GM12878 (cell line): Measurements from ENCODE around the gene NPHP1.
"Not testable (repeated sequence)": the region's sequence is repeated elsewhere in the genome, so short reads cannot be mapped to it uniquely, and the experiment has no call there.

ENCODE experiments used
- BCL3 ChIP-seq: IDR thresholded peaks from 2 replicates; pipeline ENCODE4 v1.6.1; 2011; ENCODE audit warnings: borderline replicate concordance, low read depth, mild to moderate bottlenecking, moderate library complexity, low read length; ENCODE audit not compliant: insufficient read depth, poor library complexity, severe bottlenecking
- CHD4 ChIP-seq: fragments of 200-600 bp; sonication (generic); IDR thresholded peaks from 2 replicates; pipeline ENCODE4 v1.6.1; 2016; ENCODE audit warnings: mild to moderate bottlenecking
- CTCF ChIP-seq, 3 experiments: IDR thresholded peaks in 2 of 3; conservative IDR thresholded peaks in 1 of 3; 2 replicates each; pipeline ENCODE4 v1.5.1; 2011; ENCODE audit warnings: low read depth in 3 of 3, low read length in 3 of 3, mild to moderate bottlenecking in 3 of 3, control low read depth in 2 of 3, moderate library complexity in 2 of 3, inconsistent platforms in 1 of 3, mixed read lengths in 1 of 3; ENCODE audit not compliant: control insufficient read depth in 2 of 3, insufficient read depth in 1 of 3; ENCODE audit errors: extremely low read depth in 1 of 3
- E2F4 ChIP-seq: IDR thresholded peaks from 2 replicates; pipeline ENCODE4 v1.6.1; 2012; ENCODE audit warnings: low read depth, low read length, improper control_type of control experiment
- EED ChIP-seq: sonication (generic); IDR thresholded peaks from 2 replicates; pipeline ENCODE4 v1.6.1; 2016; ENCODE audit warnings: antibody characterized with exemption, low read depth
- EP300 ChIP-seq, 2 experiments: fragments of 150-350 bp in 1 of 2; IDR thresholded peaks; 2 replicates each; pipeline ENCODE4 v1.6.1; 2011 to 2012; ENCODE audit warnings: low read depth in 2 of 2, low read length in 2 of 2, borderline replicate concordance in 1 of 2, improper control_type of control experiment in 1 of 2, inconsistent platforms in 1 of 2; ENCODE audit not compliant: control insufficient read depth in 1 of 2
- FOXM1 ChIP-seq: IDR thresholded peaks from 2 replicates; pipeline ENCODE4 v1.6.1; 2012; ENCODE audit warnings: low read depth, mild to moderate bottlenecking, inconsistent platforms, low read length, moderate library complexity
- KAT2A ChIP-seq: conservative IDR thresholded peaks from 2 replicates; pipeline ENCODE4 v1.6.1; 2011; ENCODE audit warnings: low read depth, low read length; ENCODE audit not compliant: control insufficient read depth
- POLR2A ChIP-seq: IDR thresholded peaks from 2 replicates; pipeline ENCODE4 v1.6.1; 2011; ENCODE audit warnings: low read depth, mild to moderate bottlenecking, low read length
- POLR2AphosphoS5 ChIP-seq: IDR thresholded peaks from 2 replicates; pipeline ENCODE4 v1.6.1; 2011; ENCODE audit warnings: mild to moderate bottlenecking, low read length, inconsistent platforms
- RAD21 ChIP-seq: IDR thresholded peaks from 2 replicates; pipeline ENCODE4 v1.6.1; 2011; ENCODE audit warnings: mild to moderate bottlenecking, low read depth, low read length, moderate library complexity; ENCODE audit not compliant: insufficient read depth
- REST ChIP-seq: IDR thresholded peaks from 2 replicates; pipeline ENCODE4 v1.6.1; 2012; ENCODE audit warnings: mild to moderate bottlenecking, low read depth, low read length
- SP1 ChIP-seq: IDR thresholded peaks from one replicate; pipeline ENCODE4 v1.6.1; 2011; ENCODE audit warnings: low read depth, low read length
- ZZZ3 ChIP-seq: IDR thresholded peaks from 2 replicates; pipeline ENCODE4 v1.6.1; 2011; ENCODE audit warnings: low read depth; ENCODE audit not compliant: control insufficient read depth, insufficient read length

GRCh38 chr2:110218889-110219288, 14.1 kb upstream of the NPHP1 start:
- not testable (repeated sequence) for TF ChIP-seq FOXM1; REST; ZZZ3; POLR2AphosphoS5; POLR2A; CTCF (IDR thresholded peaks at IDR 0.05 in 2 of 3, conservative IDR thresholded peaks at IDR 0.05 in 1 of 3; ENCODE audit: control insufficient read depth in 2 of 3, extremely low read depth in 1 of 3, insufficient read depth in 1 of 3, low read depth in 3 of 3, low read length in 3 of 3); BCL3; RAD21; KAT2A; CHD4; SP1; EP300 (IDR thresholded peaks at IDR 0.05; ENCODE audit: borderline replicate concordance in 1 of 2, control insufficient read depth in 1 of 2, low read depth in 2 of 2, low read length in 2 of 2); E2F4; EED
